ENCODE measurements around the gene DAW1. TPM values are rescaled to one million over a fixed set of nuclear protein-coding genes. Genes with fewer than 3 reads are reported as not detected.

Gene DAW1
- total RNA-seq, 1 donor from 2014 or later = not detected

DNA sequence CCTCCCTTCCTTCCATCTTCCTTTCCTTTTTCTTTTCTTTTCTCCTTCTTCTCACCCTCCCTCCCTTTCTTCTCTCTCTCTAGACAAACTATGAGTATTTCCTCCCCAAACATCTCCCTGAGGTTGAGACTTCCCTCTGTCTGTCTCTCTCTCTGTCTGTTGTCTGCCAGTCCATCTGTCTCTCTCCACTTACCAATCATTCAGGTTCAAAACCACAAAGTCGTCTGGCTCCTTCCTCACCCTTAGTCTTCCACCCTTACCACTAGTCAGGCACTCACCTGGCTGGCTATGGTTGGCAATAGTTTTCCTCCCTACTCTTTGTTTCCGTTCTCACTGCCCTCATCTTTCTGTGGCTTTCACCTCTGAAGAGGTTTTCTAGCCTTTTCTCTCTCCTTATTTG lies 44.9 kb upstream of the DAW1 start:
- DNase-seq (ENCODE audit: low spot score, unreplicated experiment) = no peak
- no peaks in the 10 kb centered on the region for H3K9me3 Mint-ChIP-seq (ENCODE audit: low read depth)
- no peaks in the 10 kb centered on the region for H3K4me1 Mint-ChIP-seq (ENCODE audit: low read depth)
- H3K27me3 Mint-ChIP-seq = peaks cover 4% of the 10 kb centered on the region
- no peak overlapping the region for H3K4me3 Mint-ChIP-seq (ENCODE audit: low read depth)
- TF ChIP-seq, protein P1, sequence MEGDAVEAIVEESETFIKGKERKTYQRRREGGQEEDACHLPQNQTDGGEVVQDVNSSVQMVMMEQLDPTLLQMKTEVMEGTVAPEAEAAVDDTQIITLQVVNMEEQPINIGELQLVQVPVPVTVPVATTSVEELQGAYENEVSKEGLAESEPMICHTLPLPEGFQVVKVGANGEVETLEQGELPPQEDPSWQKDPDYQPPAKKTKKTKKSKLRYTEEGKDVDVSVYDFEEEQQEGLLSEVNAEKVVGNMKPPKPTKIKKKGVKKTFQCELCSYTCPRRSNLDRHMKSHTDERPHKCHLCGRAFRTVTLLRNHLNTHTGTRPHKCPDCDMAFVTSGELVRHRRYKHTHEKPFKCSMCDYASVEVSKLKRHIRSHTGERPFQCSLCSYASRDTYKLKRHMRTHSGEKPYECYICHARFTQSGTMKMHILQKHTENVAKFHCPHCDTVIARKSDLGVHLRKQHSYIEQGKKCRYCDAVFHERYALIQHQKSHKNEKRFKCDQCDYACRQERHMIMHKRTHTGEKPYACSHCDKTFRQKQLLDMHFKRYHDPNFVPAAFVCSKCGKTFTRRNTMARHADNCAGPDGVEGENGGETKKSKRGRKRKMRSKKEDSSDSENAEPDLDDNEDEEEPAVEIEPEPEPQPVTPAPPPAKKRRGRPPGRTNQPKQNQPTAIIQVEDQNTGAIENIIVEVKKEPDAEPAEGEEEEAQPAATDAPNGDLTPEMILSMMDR (IDR thresholded peaks at IDR 0.05; ENCODE audit: unreplicated experiment) = no peak
- H3K27ac Mint-ChIP-seq = no peak overlapping the region
- H3K36me3 Mint-ChIP-seq (ENCODE audit: insufficient read depth) = no peaks in the 10 kb centered on the region

DNA sequence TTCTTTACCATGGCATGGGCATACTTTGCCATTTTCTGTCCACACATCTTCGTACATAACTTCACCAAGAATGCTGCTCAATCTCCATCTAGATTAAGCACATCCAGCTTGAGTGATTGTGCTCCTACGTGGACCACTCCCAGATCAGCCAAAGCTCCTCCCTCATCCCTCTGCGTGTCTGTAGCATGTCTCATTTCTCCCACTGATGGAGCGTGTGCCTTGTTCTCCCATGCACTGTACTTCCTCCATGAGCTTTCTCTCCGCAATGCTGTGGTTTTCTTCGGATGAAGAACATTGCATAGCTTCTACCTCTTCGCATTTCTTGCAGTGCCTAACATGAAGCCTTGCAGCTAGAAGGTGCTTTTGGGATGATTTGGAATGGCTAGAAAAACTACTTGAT lies 44.3 kb upstream of the DAW1 start:
- Mint-ChIP-seq H3K9me3 (ENCODE audit: low read depth) (no peaks in the 10 kb centered on the region), H3K36me3 (ENCODE audit: insufficient read depth) (no peaks in the 10 kb centered on the region), H3K27ac (no peak overlapping the region), H3K4me3 (ENCODE audit: low read depth) (no peak overlapping the region), H3K4me1 (ENCODE audit: low read depth) (no peaks in the 10 kb centered on the region), H3K27me3 (peaks cover 4% of the 10 kb centered on the region)
- TF ChIP-seq, protein P1 (IDR thresholded peaks at IDR 0.05; ENCODE audit: unreplicated experiment) = no peak
- DNase-seq (ENCODE audit: low spot score, unreplicated experiment) = no peak

DNA sequence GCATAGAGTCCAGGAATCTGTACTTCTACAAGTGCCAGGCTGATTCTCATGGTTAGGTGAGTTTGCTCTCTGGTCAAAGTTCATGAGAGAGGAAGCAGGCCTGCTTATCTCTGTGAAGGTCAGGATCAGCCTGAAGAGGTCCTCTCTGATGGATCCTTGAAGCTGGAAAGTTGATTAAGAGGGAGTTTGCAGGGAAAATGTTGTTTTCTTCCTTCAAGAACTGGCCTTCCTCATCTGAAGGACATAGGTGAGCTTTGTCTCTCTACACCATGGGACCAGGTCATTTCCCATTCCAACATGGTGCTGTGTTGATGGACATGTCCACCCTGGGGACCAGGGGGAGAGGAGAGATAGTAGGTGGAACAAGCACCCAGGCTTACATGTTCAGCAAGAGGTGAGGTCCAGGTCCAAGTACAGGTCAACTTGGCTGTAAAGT lies 42.9 kb upstream of the DAW1 start:
- H3K9me3 Mint-ChIP-seq (ENCODE audit: low read depth) = no peaks in the 10 kb centered on the region
- TF ChIP-seq, protein P1 (IDR thresholded peaks at IDR 0.05; ENCODE audit: unreplicated experiment) = no peak
- no peak overlapping the region for H3K4me3 Mint-ChIP-seq (ENCODE audit: low read depth)
- H3K4me1 Mint-ChIP-seq (ENCODE audit: low read depth) = no peaks in the 10 kb centered on the region
- H3K27ac Mint-ChIP-seq = no peak overlapping the region
- no peak for DNase-seq (ENCODE audit: low spot score, unreplicated experiment)
- H3K27me3 Mint-ChIP-seq = peaks cover 4% of the 10 kb centered on the region
- no peaks in the 10 kb centered on the region for H3K36me3 Mint-ChIP-seq (ENCODE audit: insufficient read depth)

DNA sequence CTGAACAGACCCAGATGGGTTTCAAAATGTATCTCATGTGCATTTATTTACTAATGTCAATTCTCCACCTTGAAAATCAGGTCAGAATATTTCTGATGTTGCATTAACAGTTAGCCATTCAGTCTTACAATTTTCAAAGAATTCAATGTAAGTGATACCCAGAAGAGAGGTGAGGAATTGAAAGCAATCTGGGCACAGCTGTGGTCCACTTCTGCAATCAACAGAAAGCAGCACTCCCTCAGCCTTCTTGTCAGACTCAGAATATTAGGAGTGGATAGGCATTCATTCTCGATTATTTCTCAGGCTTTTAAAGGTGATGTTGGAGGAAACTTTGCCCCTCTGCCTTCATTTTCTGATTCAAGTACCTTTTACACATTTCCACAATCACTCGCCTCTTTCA lies 42.1 kb upstream of the DAW1 start:
- H3K27me3 Mint-ChIP-seq = peaks cover 4% of the 10 kb centered on the region
- H3K4me3 Mint-ChIP-seq (ENCODE audit: low read depth) = no peak overlapping the region
- no peaks in the 10 kb centered on the region for H3K36me3 Mint-ChIP-seq (ENCODE audit: insufficient read depth)
- no peaks in the 10 kb centered on the region for H3K9me3 Mint-ChIP-seq (ENCODE audit: low read depth)
- H3K27ac Mint-ChIP-seq = no peak overlapping the region
- TF ChIP-seq, protein P1 (IDR thresholded peaks at IDR 0.05; ENCODE audit: unreplicated experiment) = no peak
- H3K4me1 Mint-ChIP-seq (ENCODE audit: low read depth) = no peaks in the 10 kb centered on the region
- DNase-seq (ENCODE audit: low spot score, unreplicated experiment) = no peak

DNA sequence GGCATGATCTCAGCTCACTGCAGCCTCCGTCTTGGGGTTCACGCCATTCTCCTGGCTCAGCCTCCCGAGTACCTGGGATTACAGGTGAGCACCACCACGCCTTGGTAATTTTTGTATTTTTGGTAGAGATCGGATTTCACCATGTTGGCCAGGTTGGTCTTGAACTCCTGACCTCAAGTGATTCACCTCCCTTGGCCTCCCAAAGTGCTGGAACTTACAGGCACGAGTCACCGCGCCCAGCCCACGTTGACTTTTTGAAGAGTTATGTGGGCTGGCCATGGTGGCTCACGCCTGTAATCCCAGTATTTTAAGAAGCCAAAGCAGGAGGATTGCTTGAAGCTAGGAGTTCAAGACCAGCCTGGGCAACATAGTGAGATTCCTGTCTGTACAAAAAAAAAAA lies 37.0 kb upstream of the DAW1 start:
- Mint-ChIP-seq H3K4me3 (ENCODE audit: low read depth) (no peak overlapping the region), H3K4me1 (ENCODE audit: low read depth) (no peaks in the 10 kb centered on the region), H3K9me3 (ENCODE audit: low read depth) (peaks cover 10% of the 10 kb centered on the region), H3K27ac (no peak overlapping the region), H3K27me3 (no peaks in the 10 kb centered on the region), H3K36me3 (ENCODE audit: insufficient read depth) (peaks cover 4% of the 10 kb centered on the region)
- DNase-seq (ENCODE audit: low spot score, unreplicated experiment) = no peak
- TF ChIP-seq, protein P1 (IDR thresholded peaks at IDR 0.05; ENCODE audit: unreplicated experiment) = no peak

Measured in progenitor cell of endocrine pancreas (in vitro differentiated cells).